ENCODE results near the gene DTNB.

The DTNB gene

GRCh38 chr2:25335204-25335603 is 338.2 kb downstream of the DTNB start:
- DNase-seq = no peak

GRCh38 chr2:25334482-25334881 is 338.9 kb downstream of the DTNB start:
- no peak for DNase-seq

GRCh38 chr2:25333981-25334380 is 339.4 kb downstream of the DTNB start:
- DNase-seq = no peak

- DNase-seq = no peak
These were observed 340.8 kb downstream of the DTNB start for GRCh38 chr2:25332571-25332970.

- DNase-seq = no peak
These were observed 341.6 kb downstream of the DTNB start for GRCh38 chr2:25331686-25332365.

- no peak for DNase-seq
These were observed 342.4 kb downstream of the DTNB start for GRCh38 chr2:25330937-25331336.

GRCh38 chr2:25330273-25330672 is 343.1 kb downstream of the DTNB start:
- DNase-seq = no peak

GRCh38 chr2:25328152-25329085 is 345.0 kb downstream of the DTNB start:
- DNase-seq = no peak

Data from effector CD8-positive, alpha-beta T cell (primary cell).